ENCODE measurements around the gene UPK3A.

DNA sequence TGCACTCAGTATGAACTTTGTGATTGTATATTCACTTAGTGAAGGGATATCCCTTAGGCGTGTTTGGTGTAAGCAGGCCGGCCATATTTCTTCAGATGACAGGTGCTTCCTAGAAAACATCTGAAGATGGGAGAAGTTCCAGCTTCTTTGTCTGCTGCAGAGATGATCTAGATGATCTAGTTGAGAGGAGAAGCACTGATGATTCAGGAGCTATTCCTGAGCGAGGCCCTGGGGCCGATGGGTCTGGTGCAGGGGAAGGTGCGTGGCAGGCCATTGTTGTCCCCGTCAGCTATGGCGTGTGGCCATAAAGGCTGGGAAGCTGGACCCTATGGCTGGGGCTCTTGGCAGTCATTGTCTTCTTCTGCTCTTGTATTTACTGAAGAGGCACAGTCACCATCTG is 38.9 kb downstream of the UPK3A start:
- TF ChIP-seq, protein P1, sequence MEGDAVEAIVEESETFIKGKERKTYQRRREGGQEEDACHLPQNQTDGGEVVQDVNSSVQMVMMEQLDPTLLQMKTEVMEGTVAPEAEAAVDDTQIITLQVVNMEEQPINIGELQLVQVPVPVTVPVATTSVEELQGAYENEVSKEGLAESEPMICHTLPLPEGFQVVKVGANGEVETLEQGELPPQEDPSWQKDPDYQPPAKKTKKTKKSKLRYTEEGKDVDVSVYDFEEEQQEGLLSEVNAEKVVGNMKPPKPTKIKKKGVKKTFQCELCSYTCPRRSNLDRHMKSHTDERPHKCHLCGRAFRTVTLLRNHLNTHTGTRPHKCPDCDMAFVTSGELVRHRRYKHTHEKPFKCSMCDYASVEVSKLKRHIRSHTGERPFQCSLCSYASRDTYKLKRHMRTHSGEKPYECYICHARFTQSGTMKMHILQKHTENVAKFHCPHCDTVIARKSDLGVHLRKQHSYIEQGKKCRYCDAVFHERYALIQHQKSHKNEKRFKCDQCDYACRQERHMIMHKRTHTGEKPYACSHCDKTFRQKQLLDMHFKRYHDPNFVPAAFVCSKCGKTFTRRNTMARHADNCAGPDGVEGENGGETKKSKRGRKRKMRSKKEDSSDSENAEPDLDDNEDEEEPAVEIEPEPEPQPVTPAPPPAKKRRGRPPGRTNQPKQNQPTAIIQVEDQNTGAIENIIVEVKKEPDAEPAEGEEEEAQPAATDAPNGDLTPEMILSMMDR (conservative IDR thresholded peaks at IDR 0.05) = no peak
- TF ChIP-seq ZFX (IDR thresholded peaks at IDR 0.05) = no peak
